SK-N-SH treated with all-trans-retinoic acid at 6 μM for 48 hours (cell line): ENCODE results near the gene FRMD4A.

Source experiments
- ARNTL ChIP-seq: fragments of 450-650 bp; formaldehyde crosslinking; IDR thresholded peaks from 2 replicates; pipeline ENCODE4 v1.5.0; 2020; ENCODE audit warnings: low read depth, mild to moderate bottlenecking, moderate library complexity, borderline replicate concordance
- ESRRG ChIP-seq: fragments of 250-450 bp; sonication (Bioruptor Pico); IDR thresholded peaks from 2 replicates; pipeline ENCODE4 v1.6.1; 2021; ENCODE audit warnings: mild to moderate bottlenecking
- GLIS3 ChIP-seq: fragments of 250-450 bp; sonication (Bioruptor Pico); IDR thresholded peaks from 2 replicates; pipeline ENCODE4 v1.5.0; 2020; ENCODE audit warnings: mild to moderate bottlenecking, moderate library complexity
- OSR1 ChIP-seq: fragments of 250-450 bp; sonication (Bioruptor Pico); IDR thresholded peaks from 2 replicates; pipeline ENCODE4 v1.8.0; 2022; ENCODE audit warnings: moderate library complexity, mild to moderate bottlenecking, inconsistent platforms
- RARB ChIP-seq: fragments of 250-450 bp; sonication (Bioruptor Pico); IDR thresholded peaks from 2 replicates; pipeline ENCODE4 v1.8.0; 2021; ENCODE audit warnings: mild to moderate bottlenecking, moderate library complexity
- TCF4 ChIP-seq: fragments of 250-450 bp; sonication (Bioruptor Pico); IDR thresholded peaks from 2 replicates; pipeline ENCODE4 v1.8.0; 2021; ENCODE audit warnings: mild to moderate bottlenecking, moderate library complexity, borderline replicate concordance
- ZFP30 ChIP-seq: fragments of 450-650 bp; formaldehyde crosslinking; IDR thresholded peaks from 2 replicates; pipeline ENCODE4 v1.5.0; 2022; ENCODE audit warnings: mild to moderate bottlenecking, moderate library complexity
- ZNF70 ChIP-seq: fragments of 450-650 bp; formaldehyde crosslinking; IDR thresholded peaks from 2 replicates; pipeline ENCODE4 v1.5.0; 2020; ENCODE audit warnings: mild to moderate bottlenecking, moderate library complexity
- ZNF8 ChIP-seq: fragments of 450-650 bp; formaldehyde crosslinking; IDR thresholded peaks from 2 replicates; pipeline ENCODE4 v1.5.0; 2020; ENCODE audit warnings: mild to moderate bottlenecking, moderate library complexity
- TF ChIP-seq, protein P1 (sequence below): fragments of 250-450 bp; sonication (Bioruptor Pico); IDR thresholded peaks from 2 replicates; pipeline ENCODE4 v1.5.1; 2020; ENCODE audit warnings: low read depth, mild to moderate bottlenecking, moderate library complexity
- TF ChIP-seq, protein P2 (sequence below): fragments of 250-450 bp; sonication (Bioruptor Pico); IDR thresholded peaks from 2 replicates; pipeline ENCODE4 v1.8.0; 2020; ENCODE audit warnings: mild to moderate bottlenecking, moderate library complexity, borderline replicate concordance

DNA sequence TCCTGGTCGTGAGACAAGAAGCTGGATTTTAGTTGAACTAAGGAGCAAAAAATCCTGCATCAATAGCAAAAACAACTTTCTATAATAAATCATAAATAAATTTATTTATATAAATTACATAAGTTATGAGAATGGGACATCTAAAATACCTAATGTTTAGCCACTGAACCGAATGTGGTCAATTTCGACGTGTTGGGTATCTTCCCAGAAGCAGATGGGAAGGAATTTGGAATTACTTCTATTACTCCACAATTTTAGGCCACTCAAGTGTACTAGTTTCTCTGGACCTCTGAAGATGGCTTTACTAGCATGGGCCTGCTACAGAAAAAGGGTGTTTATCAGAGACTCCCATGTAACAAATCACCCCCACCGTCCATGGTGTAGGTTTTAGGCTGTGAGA, 572.0 kb downstream of the FRMD4A start:
- TF ChIP-seq, protein P1, sequence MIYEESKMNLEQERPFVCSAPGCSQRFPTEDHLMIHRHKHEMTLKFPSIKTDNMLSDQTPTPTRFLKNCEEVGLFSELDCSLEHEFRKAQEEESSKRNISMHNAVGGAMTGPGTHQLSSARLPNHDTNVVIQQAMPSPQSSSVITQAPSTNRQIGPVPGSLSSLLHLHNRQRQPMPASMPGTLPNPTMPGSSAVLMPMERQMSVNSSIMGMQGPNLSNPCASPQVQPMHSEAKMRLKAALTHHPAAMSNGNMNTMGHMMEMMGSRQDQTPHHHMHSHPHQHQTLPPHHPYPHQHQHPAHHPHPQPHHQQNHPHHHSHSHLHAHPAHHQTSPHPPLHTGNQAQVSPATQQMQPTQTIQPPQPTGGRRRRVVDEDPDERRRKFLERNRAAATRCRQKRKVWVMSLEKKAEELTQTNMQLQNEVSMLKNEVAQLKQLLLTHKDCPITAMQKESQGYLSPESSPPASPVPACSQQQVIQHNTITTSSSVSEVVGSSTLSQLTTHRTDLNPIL (CRISPR knock-in tag), result no peak
- TF ChIP-seq RARB (CRISPR knock-in tag) (no peak), OSR1 (no peak), ARNTL (no peak), GLIS3 (CRISPR knock-in tag) (no peak), ZNF8 (CRISPR knock-in tag) (no peak), ZNF70 (CRISPR knock-in tag) (no peak), ZFP30 (CRISPR knock-in tag) (no peak), TCF4 (CRISPR knock-in tag) (no peak), ESRRG (CRISPR knock-in tag) (no peak)
- TF ChIP-seq, protein P2, sequence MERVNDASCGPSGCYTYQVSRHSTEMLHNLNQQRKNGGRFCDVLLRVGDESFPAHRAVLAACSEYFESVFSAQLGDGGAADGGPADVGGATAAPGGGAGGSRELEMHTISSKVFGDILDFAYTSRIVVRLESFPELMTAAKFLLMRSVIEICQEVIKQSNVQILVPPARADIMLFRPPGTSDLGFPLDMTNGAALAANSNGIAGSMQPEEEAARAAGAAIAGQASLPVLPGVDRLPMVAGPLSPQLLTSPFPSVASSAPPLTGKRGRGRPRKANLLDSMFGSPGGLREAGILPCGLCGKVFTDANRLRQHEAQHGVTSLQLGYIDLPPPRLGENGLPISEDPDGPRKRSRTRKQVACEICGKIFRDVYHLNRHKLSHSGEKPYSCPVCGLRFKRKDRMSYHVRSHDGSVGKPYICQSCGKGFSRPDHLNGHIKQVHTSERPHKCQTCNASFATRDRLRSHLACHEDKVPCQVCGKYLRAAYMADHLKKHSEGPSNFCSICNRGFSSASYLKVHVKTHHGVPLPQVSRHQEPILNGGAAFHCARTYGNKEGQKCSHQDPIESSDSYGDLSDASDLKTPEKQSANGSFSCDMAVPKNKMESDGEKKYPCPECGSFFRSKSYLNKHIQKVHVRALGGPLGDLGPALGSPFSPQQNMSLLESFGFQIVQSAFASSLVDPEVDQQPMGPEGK (CRISPR knock-in tag), result no peak
